ENCODE measurements around the gene RBM20. TPM values are rescaled to one million over a fixed set of nuclear protein-coding genes. Genes with fewer than 3 reads are reported as not detected.

RBM20 gene
- total RNA-seq, 4 donors from 2014 or later = 1.6 to 18.6 (median 3.2) TPM

GRCh38 chr10:110694263-110694662 lies 50.1 kb downstream of the RBM20 start:
- no peaks in the 10 kb centered on the region for H3K9me3 ChIP-seq
- no peak overlapping the region for H3K4me3 ChIP-seq
- WGBS = 61% methylated on average over 1 of the region's 1 CpG
- H3K27ac ChIP-seq = no peak overlapping the region
- no peaks in the 10 kb centered on the region for H3K36me3 ChIP-seq
- no peaks in the 10 kb centered on the region for H3K4me1 ChIP-seq
- TF ChIP-seq POLR2A (IDR thresholded peaks at IDR 0.05) (no peak), CTCF (IDR thresholded peaks at IDR 0.05) (no peak), POLR2AphosphoS5 (IDR thresholded peaks at IDR 0.05) (no peak), EP300 (IDR thresholded peaks at IDR 0.05) (no peak)
- H3K27me3 ChIP-seq = no peaks in the 10 kb centered on the region
- DNase-seq (ENCODE audit: low spot score in 2 of 2) = no peak

- Histone ChIP-seq H3K27me3 (no peaks in the 10 kb centered on the region), H3K4me1 (peaks cover under 1% of the 10 kb centered on the region), H3K27ac (no peak overlapping the region), H3K36me3 (no peaks in the 10 kb centered on the region), H3K4me3 (no peak overlapping the region), H3K9me3 (no peaks in the 10 kb centered on the region)
- WGBS = 89% methylated on average over 5 of the region's 5 CpGs
- no peak for TF ChIP-seq CTCF (IDR thresholded peaks at IDR 0.05)
- no peak for TF ChIP-seq POLR2A (IDR thresholded peaks at IDR 0.05)
- no peak for TF ChIP-seq EP300 (IDR thresholded peaks at IDR 0.05)
- TF ChIP-seq POLR2AphosphoS5 (IDR thresholded peaks at IDR 0.05) = no peak
- no peak for DNase-seq (ENCODE audit: low spot score in 2 of 2)
Measured at GRCh38 chr10:110694820-110695538, 50.8 kb downstream of the RBM20 start.

DNA sequence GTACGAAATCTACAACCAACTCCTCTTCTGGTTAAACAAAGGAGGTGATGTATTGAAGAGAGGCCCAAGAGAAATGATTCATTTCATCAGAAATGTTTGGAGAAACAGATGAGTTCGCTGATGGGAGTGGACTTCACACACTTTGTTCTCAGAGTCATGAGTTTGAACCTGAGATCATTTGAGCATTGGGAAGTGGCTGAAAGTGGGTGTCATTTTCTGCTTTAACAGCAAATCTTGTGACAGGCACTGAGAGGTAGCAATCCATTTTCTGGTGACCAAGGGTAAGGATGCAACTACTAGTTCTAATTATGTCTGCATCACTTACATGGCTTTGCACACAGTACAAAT lies 51.4 kb downstream of the RBM20 start:
- TF ChIP-seq EP300 (IDR thresholded peaks at IDR 0.05) (no peak), CTCF (IDR thresholded peaks at IDR 0.05) (no peak), POLR2A (IDR thresholded peaks at IDR 0.05) (no peak), POLR2AphosphoS5 (IDR thresholded peaks at IDR 0.05) (no peak)

GRCh38 chr10:110696436-110696835 lies 52.3 kb downstream of the RBM20 start:
- H3K9me3 ChIP-seq = no peaks in the 10 kb centered on the region
- H3K4me3 ChIP-seq = no peak overlapping the region
- no peak for TF ChIP-seq POLR2A (IDR thresholded peaks at IDR 0.05)
- TF ChIP-seq EP300 (IDR thresholded peaks at IDR 0.05) = no peak
- no peak for TF ChIP-seq POLR2AphosphoS5 (IDR thresholded peaks at IDR 0.05)
- TF ChIP-seq CTCF (IDR thresholded peaks at IDR 0.05) = no peak
- no peaks in the 10 kb centered on the region for H3K36me3 ChIP-seq
- no peaks in the 10 kb centered on the region for H3K27me3 ChIP-seq
- H3K27ac ChIP-seq = no peak overlapping the region
- peaks cover 2% of the 10 kb centered on the region for H3K4me1 ChIP-seq
- no peak for DNase-seq (ENCODE audit: low spot score in 2 of 2)
- WGBS = 72% methylated on average over 4 of the region's 4 CpGs

More for the DNA sequence above, 51.4 kb downstream of the RBM20 start:
- DNase-seq (ENCODE audit: low spot score in 2 of 2) = no peak
- H3K36me3 ChIP-seq = no peaks in the 10 kb centered on the region
- no peak overlapping the region for H3K4me3 ChIP-seq
- H3K27ac ChIP-seq = no peak overlapping the region
- peaks cover 2% of the 10 kb centered on the region for H3K4me1 ChIP-seq
- 79% methylated on average over 2 of the region's 2 CpGs for WGBS
- no peaks in the 10 kb centered on the region for H3K9me3 ChIP-seq
- H3K27me3 ChIP-seq = no peaks in the 10 kb centered on the region

DNA sequence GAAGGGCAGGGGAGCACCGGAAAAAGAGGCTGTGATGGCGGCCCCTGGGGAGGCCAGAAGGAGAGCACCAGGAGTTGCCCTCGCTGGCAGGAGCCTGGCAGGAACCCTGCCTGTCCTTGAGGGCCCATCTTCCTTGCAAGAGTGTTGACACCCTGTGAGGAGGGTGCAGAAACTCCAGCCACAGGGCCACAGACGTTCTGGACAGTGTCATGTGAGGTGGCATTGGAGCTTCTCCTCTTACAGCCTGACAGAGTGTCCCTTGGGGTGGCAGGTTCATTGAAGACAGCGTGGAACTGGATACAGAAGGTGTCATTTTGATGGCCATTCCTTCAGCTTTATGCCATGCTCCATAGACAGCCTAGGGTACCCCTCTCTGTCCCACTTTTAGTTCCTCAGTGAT lies 54.2 kb downstream of the RBM20 start:
- TF ChIP-seq POLR2AphosphoS5 (IDR thresholded peaks at IDR 0.05) (no peak), CTCF (IDR thresholded peaks at IDR 0.05) (no peak), POLR2A (IDR thresholded peaks at IDR 0.05) (no peak), EP300 (IDR thresholded peaks at IDR 0.05) (no peak)
- no peaks in the 10 kb centered on the region for H3K9me3 ChIP-seq
- H3K4me3 ChIP-seq = no peak overlapping the region
- no peak for DNase-seq (ENCODE audit: low spot score in 2 of 2)
- H3K27me3 ChIP-seq = no peaks in the 10 kb centered on the region
- H3K36me3 ChIP-seq = no peaks in the 10 kb centered on the region
- H3K4me1 ChIP-seq = peaks cover 2% of the 10 kb centered on the region
- WGBS = 96% methylated on average over 4 of the region's 5 CpGs
- H3K27ac ChIP-seq = no peak overlapping the region

Data from suprapubic skin (tissue), 4 donors.